Measurements from ENCODE around the gene EXOC6. TPM values are rescaled to one million over a fixed set of nuclear protein-coding genes. Genes with fewer than 3 reads are reported as not detected.

Gene EXOC6
- total and polyA plus RNA-seq, 9 donors: 6.2 to 12.8 (median 9.7) TPM

DNA sequence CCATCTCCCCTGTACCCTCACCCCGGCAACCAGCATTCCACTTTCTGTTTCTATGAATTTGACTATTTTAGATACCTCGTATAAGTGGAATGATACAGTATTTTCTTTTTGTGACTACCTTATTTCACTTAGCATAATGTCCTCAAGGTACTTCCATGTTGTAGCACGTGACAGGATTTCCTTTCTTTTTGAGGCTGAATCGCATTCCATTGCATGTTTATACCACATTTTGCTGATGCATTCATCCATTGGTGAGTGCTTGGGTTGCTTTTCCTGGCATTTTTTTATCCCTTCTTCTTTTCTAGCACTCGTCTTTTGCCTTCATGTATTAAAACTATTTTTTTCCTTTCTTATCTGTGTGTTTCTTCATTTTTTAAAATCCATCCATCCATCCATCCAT lies 22.3 kb upstream of the EXOC6 start:
- Histone ChIP-seq H3K9me3 (no peaks in the 10 kb centered on the region), H3K4me1 (ENCODE audit: insufficient read depth) (no peaks in the 10 kb centered on the region), H3K4me3 (no peak overlapping the region), H3K36me3 (no peaks in the 10 kb centered on the region), H3K27ac (no peak overlapping the region), H3K27me3 (no peaks in the 10 kb centered on the region)
- intact Hi-C loops (cut with DNase I): no loop called here
- DNase-seq: no peak
- TF ChIP-seq EP300 (IDR thresholded peaks at IDR 0.05): no peak
- TF ChIP-seq, protein P1, sequence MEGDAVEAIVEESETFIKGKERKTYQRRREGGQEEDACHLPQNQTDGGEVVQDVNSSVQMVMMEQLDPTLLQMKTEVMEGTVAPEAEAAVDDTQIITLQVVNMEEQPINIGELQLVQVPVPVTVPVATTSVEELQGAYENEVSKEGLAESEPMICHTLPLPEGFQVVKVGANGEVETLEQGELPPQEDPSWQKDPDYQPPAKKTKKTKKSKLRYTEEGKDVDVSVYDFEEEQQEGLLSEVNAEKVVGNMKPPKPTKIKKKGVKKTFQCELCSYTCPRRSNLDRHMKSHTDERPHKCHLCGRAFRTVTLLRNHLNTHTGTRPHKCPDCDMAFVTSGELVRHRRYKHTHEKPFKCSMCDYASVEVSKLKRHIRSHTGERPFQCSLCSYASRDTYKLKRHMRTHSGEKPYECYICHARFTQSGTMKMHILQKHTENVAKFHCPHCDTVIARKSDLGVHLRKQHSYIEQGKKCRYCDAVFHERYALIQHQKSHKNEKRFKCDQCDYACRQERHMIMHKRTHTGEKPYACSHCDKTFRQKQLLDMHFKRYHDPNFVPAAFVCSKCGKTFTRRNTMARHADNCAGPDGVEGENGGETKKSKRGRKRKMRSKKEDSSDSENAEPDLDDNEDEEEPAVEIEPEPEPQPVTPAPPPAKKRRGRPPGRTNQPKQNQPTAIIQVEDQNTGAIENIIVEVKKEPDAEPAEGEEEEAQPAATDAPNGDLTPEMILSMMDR (IDR thresholded peaks at IDR 0.05): no peak
- no peak for TF ChIP-seq POLR2A (IDR thresholded peaks at IDR 0.05)
- WGBS, 3 donors: 67 to 70% (median 69%) methylated on average over 5 of the region's 5 CpGs

DNA sequence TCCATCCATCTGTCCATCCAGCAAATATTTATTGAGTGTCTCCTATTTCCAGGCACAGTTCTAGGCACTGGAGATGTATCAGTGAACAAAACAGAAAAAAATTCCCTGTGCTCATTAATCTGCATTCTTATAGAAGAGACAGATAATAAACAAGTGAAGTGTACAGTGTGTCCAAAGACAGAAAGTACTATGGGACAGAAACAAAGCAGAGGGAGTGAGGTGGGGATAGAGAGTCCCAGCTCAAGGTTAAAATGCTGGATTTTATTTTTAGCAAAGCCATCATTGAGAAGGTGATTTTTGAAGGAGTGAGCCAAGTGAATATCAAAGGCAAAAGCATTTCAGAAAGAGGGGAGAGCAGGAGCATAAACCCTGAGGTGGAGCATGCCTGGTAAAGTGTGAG lies 21.8 kb upstream of the EXOC6 start:
- no peaks in the 10 kb centered on the region for H3K9me3 ChIP-seq
- H3K27me3 ChIP-seq: no peaks in the 10 kb centered on the region
- TF ChIP-seq EP300 (IDR thresholded peaks at IDR 0.05): no peak
- TF ChIP-seq POLR2A (IDR thresholded peaks at IDR 0.05): no peak
- TF ChIP-seq, protein P1 (IDR thresholded peaks at IDR 0.05): no peak
- H3K36me3 ChIP-seq: no peaks in the 10 kb centered on the region
- no peak overlapping the region for H3K4me3 ChIP-seq
- H3K4me1 ChIP-seq (ENCODE audit: insufficient read depth): no peaks in the 10 kb centered on the region
- no peak for DNase-seq
- intact Hi-C loops (cut with DNase I): no loop called here
- H3K27ac ChIP-seq: no peak overlapping the region

DNA sequence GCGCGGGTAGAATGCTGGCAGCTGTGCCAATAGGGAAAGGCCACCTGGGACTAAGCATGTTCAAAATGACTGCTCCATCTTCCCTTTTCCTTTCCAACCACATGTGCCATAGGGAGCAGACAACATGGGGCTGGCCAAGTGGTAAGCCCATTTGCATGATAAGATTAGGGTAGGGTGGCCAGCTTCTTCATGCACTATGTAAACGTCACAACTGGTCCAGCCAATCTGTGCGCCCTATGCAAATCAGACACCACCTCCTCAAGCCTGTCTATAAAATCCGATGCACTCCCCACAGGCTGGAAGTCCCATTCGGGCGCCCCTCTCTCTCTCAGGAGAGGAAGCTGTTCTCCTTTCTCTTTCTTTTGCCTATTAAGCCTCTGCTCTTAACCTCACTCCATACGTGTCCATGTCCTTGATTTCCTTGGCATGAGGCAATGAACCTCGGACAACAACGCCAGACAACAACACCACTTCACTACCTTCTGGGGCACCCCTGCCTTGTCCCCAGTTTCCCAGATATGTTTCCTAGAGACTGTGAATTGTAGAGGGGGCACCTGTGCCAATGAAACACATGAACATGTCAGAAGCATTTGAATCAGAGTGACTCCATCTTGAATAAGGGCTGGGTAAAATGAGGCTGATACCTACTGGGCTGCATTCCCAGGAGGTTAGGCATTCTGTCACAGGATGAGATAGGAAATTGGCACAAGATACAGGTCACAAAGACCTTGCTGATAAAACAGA lies 19.1 kb upstream of the EXOC6 start:
- TF ChIP-seq, protein P1 (IDR thresholded peaks at IDR 0.05): no peak
- TF ChIP-seq EP300 (IDR thresholded peaks at IDR 0.05): no peak
- TF ChIP-seq POLR2A (IDR thresholded peaks at IDR 0.05): no peak
- intact Hi-C loops (cut with DNase I): no loop called here
- WGBS, 3 donors: 86 to 88% (median 87%) methylated on average over 10 of the region's 10 CpGs
- DNase-seq: no peak
- H3K36me3 ChIP-seq: no peaks in the 10 kb centered on the region
- H3K27me3 ChIP-seq: no peaks in the 10 kb centered on the region
- H3K27ac ChIP-seq: no peak overlapping the region
- H3K4me3 ChIP-seq: no peak overlapping the region
- no peaks in the 10 kb centered on the region for H3K9me3 ChIP-seq
- H3K4me1 ChIP-seq (ENCODE audit: insufficient read depth): peaks cover 1% of the 10 kb centered on the region

DNA sequence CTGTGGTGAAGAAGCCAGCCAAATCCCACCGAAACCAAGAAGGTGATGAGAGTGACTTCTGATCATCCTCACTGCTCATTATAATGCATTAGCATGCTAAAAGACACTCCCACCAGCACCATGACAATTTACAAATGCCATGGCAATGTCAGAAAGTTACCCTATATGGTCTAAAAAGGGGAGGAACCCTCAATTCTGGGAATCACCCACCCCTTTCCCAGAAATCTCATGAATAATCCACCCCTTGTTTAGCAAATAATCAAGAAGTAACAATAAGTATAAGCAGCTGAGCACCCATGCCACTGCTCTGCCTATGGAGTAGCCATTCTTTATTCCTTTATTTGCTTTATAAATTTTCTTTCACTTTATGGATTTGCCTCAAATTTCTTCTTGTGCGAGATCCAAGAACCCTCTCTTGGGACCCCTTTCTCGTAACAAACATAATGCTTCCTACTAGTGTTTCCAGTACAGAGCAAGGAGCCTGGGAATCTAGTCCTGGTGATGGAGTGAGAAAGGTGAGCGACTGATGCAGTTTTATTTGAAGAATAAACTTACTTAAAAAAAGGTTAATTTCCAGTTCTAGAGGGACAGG lies 18.4 kb upstream of the EXOC6 start:
- TF ChIP-seq POLR2A (IDR thresholded peaks at IDR 0.05) (no peak), EP300 (IDR thresholded peaks at IDR 0.05) (no peak)
- TF ChIP-seq, protein P1 (IDR thresholded peaks at IDR 0.05): no peak
- no peak overlapping the region for H3K27ac ChIP-seq
- H3K9me3 ChIP-seq: no peaks in the 10 kb centered on the region
- no peak overlapping the region for H3K4me3 ChIP-seq
- H3K36me3 ChIP-seq: no peaks in the 10 kb centered on the region
- no peaks in the 10 kb centered on the region for H3K27me3 ChIP-seq
- intact Hi-C loops (cut with DNase I): no loop called here
- H3K4me1 ChIP-seq (ENCODE audit: insufficient read depth): peaks cover 1% of the 10 kb centered on the region
- WGBS, 3 donors: 73 to 84% (median 80%) methylated on average over 4 of the region's 4 CpGs
- no peak for DNase-seq
